ENCODE data around the gene SLC15A3. TPM values are rescaled to one million over a fixed set of nuclear protein-coding genes. Genes with fewer than 3 reads are reported as not detected.

The SLC15A3 gene
- total and polyA plus RNA-seq, 2 experiments from 2014 or later: 14.2 to 15.8 TPM

- Histone ChIP-seq H3K4me3 (no peak overlapping the region), H3K27me3 (ENCODE audit: insufficient read depth) (peaks cover 10% of the 10 kb centered on the region; the same call in 1 of the 2 replicates), H4K20me1 (replicated peaks; ENCODE audit: insufficient read depth) (no peaks in the 10 kb centered on the region), H3K4me2 (no peak overlapping the region), H3K4me1 (ENCODE audit: insufficient read depth) (peaks cover 7% of the 10 kb centered on the region), H3K9me2 (ENCODE audit: insufficient read depth) (no peaks in the 10 kb centered on the region), H3K36me3 (ENCODE audit: insufficient read depth) (no peaks in the 10 kb centered on the region), H2AFZ (no peak overlapping the region), H3F3A (replicated peaks; ENCODE audit: low read depth) (no peaks in the 10 kb centered on the region), H3K79me2 (replicated peaks; ENCODE audit: insufficient read depth) (no peaks in the 10 kb centered on the region), H3K27ac (ENCODE audit: low read depth) (no peak overlapping the region)
- Mint-ChIP-seq H3K4me1 (peaks cover 8% of the 10 kb centered on the region), H3K9me3 (no peaks in the 10 kb centered on the region), H3K4me3 (no peak overlapping the region), H3K36me3 (ENCODE audit: low read depth) (no peaks in the 10 kb centered on the region), H3K27ac (no peak overlapping the region), H3K27me3 (ENCODE audit: insufficient read depth, low read depth, poor library complexity) (peaks cover 11% of the 10 kb centered on the region)
- no peak for DNase-seq (ENCODE audit: low spot score)
- TF ChIP-seq ZNF462 (CRISPR knock-in tag; IDR thresholded peaks at IDR 0.05): no peak
- no peak for TF ChIP-seq EZH2phosphoT487 (IDR thresholded peaks at IDR 0.05; ENCODE audit: unreplicated experiment)
- no peak for TF ChIP-seq REST (IDR thresholded peaks at IDR 0.05; ENCODE audit: unreplicated experiment)
- no peak for ATAC-seq
Measured at GRCh38 chr11:60957188-60957587, 5.2 kb upstream of the SLC15A3 start.
